Activated gamma-delta T cell treated with anti-CD3 and anti-CD28 coated beads, Interleukin-2, amount 50 U/mL, for 16 hours (primary cell): Measurements from ENCODE around the gene STK33.

ENCODE experiments used
- DNase-seq: peaks from one replicate; pipeline ENCODE4 v3.0.0-alpha.2; 2020; ENCODE audit warnings: low read depth

STK33 gene

DNA sequence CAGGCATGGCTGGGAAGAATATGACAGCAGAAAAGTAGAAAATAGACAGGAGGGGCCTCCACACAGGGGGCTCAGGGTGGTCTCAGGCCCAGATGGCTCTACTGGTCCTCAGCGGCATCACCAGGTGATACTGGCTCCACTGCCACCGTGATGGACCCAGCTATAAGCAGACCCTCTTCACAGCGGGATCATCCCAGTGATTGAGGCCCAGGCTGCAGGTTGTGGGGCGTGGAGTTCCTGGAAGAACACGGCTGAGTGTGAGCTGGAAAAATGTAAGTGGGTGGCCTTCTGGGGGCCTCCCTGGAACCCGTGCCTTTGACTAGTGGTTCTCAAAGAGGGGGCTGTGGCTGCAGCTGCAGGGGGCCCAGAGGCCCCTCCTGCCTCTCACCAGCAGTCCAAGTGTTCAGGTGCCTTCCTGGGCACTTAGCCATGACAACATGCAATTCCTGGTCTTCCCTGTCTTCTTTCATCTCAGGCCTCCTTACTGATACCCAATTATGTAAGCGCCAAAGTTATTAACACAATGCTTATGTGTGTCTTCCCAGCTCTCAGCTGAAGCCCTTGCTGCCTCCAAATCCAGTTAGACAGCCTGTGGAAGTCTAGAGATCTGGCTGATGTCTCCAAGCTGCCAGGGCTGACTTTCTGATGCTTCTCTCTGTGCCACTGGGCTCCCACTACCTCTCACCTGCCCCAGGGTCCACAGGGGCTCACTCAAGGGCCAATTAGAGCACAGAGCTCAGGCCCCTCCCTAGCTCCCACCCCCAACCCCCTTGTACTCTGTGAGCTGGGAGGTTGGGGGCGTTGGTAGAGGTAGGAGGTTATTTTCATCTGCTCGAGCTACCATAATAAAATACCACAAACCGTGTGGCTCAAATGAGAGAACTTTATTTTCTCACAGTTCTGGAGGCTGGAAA lies 220.3 kb downstream of the STK33 start:
- no peak for DNase-seq

DNA sequence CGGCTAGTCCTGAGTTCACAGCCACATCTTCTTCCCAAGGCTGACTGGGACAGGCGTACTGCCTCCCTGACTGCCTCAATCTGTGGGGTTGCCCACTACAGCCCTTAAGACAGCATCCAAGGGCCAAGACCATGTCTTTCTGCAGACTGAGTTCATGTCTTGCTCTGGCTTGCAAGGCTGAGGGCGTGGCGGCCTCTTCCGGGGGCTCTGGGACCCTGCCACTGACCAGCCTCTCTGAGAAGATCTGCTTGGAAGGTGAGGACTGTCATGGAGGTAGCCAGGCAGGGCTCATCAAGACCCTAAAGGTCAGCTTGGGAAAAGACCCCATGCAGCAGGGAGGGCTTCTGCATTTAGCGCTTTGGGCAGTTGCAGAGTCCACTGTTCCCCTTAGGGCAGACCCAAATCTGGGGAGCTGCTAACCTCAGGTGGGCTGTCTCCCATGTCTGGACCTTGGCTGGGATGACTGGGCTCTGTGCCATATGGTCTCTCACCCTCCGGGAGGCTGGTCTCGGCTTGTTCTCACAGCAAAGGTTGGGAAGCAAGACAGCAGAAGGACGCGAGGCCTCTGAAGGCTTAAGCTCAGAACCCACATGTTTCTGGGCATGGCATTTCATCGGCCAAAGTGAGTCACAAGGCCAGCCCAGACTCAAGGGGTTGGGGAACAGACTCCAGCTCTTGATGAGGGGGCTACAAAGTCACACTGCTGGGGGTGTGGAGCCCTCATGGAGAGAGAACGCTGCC lies 221.2 kb downstream of the STK33 start:
- no peak for DNase-seq

DNA sequence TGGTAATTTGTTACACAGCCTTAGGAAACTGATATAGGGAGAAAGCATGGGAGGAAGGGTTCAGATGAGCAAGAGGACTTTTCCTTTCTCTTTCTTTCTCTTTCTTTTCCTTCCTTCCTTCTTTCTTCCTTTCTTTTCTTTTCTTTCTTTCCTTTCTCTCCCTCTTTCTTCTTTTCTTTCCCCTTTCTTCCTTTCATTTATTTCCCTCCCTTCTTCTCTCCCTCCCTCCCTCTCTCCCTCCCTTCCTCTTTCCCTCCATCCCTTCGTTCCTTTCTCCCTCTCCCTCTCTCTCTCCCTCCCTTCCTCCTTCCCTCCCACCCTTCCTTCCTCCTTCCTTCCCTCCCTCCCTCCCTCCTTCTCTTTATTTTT lies 222.5 kb downstream of the STK33 start:
- DNase-seq, result no peak

DNA sequence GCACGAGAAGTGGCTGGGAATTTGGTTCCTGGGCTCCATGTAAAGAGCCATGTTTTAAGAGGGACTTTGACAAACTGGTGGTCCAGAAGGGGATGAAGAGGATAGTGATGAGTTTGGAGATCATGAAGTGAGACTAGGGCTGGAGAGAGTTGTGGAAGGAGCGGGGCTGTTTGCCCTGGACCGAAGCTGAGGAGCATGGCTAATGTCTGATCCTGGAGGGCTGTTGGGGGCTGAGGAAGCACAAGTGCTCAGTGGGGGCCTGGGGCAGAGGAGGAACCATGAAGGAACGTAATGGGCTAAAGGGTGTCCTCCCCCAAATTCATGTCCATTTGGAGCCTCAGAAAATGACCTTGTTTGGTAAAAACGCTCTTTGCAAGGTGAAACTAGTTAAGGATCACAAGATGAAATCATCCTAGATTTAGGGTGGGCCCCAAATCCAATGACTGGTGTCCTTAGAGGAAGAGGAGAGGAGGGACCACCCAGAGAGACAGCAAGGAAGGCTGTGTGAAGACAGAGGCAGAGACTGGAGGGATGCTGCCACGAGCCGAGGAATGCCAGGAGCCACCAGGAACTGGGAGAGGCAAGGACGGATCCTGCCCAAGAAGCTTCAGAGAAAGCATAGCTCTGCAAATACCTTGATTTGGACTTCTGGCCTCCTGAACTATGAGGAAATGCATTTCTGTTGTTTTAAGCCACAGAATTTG lies 223.1 kb downstream of the STK33 start:
- no peak for DNase-seq

DNA sequence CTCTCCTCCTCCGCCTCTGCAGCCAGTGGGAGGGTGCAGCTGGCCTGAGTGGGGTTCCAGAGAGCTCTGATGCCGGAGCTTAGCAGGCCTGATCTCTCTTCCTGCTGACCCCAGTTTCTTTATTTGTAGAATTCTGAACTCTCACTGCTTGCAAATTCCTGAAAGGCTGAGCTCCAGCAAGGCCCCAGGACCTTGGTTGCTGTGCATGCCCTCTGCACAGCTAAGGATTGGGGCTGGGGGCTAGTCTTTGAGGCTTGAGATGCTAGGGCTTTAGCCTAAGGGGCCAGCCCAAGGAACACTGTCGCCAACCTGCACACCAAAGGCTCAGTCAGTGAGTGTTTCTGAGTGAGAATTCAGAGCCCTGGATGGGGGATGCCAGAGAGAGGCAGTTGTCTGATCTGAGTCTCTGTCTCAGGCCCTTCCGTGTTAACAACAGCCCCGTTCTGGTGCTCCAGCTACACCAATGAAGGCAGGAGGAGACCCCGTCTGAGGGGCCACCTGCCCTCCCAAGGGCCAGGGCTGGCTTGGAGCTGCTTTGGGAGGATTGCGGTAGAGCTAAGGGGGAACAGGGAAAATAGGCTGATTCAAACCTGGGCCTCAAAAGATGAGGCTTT lies 224.3 kb downstream of the STK33 start:
- DNase-seq, result no peak

DNA sequence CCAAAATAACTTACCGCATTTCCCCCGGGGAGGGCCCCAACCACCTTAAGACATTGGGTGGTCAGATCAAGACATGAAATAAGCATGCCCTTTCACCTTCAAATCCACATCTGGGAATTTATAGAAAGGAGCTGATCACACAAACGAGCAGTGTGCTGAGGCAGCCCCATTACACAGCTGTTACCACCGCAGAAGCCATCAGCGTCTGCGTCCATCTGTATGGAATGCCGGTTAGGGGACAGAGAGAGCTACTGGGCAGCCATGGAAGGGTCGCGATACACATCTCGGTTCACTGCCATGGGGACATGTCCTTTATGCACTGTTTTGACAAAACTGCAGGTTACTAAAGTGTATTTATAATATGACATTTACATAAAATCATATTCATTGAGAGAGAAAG lies 225.3 kb downstream of the STK33 start:
- no peak for DNase-seq

DNA sequence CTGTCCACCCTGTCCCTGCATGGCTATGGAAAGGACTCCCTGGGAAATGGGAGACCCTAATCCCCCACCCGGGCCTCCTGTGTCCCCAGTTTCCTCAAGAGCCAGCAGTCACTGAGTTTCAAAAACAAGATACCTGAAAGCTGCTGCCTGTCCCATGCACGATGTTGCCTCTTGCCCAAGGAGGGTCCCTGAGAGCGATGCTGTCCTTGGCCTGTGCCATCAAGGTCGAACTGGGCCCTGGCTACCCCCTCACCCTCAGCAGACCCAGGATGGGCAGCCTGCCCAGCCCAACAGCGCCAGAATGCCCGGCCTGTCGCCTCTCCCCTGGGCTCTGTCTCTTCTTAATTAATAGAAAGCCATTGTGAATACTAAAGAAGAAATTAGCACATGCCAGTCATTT lies 225.8 kb downstream of the STK33 start:
- DNase-seq, result no peak

DNA sequence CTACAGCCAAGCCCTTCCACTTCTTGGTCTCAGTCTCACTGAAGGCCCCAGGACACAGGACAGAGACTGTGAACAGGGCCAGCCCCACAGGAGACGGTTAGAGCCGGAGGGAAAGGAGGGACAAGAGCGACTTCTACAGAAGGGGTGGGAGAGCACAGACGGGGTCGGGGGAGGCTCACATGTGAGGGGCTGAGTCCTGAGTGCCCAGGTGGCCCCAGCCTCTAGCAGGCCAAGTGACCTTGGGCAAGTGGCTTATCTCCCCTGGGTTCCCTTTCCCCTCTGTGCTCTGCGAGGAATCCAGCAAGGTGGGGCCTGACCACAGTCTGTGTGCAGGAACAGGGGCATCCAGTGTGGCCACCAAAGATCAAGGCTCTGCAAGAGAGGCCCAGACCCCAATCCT lies 227.7 kb downstream of the STK33 start:
- no peak for DNase-seq

DNA sequence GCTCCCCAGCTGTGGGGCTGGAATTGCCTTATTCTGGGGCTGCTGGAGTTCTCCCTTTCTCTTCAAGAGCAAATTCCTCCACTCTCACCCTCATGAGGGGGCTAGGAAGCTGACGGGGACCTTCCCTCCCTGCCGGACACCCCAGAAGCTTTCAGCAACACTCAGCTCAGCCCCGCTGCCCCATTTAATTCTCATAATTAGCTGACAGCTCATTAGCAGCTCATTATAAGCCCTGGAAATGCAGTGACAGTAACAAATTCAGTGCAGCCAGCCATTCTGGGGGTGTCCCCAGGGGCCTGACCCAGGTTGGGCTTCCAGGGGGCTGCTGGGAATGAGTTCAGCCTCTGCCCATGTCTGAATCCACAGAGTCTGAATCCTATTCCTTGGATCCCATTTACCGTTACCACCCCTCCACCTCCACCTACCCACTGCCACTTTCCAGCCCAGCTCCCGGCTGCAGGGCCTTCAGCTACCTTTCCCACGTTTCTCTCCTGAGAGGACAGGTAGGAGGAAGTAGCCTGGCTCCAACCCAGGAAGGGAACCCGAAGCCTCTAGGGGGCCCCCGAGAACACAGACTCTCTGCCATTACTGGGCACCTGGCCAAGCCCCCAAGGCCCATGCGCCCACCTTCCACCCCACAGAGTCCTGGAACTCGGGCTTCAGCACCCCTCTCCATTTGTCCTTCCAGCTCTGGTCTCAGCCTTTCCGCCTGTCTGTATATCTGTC lies 228.6 kb downstream of the STK33 start:
- no peak for DNase-seq

DNA sequence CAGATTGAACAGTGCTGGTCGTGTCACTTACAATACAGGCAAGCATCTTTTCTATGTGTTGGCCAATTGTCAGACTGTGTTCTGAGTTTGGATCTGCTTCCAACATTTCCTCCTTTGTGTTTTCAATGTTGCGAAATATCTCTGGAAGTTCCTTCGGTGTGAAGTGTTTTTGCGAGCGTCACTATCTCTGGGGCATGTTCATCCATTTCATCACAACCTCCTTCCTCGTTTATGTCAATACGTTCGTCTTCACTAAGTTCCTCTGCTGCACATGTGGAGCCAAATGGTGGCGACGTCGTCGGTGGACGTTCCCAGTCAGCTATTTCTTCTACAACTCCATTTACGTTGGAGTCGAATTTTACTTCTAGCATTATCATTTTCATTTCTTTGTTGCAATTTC lies 230.1 kb downstream of the STK33 start:
- DNase-seq, result no peak

DNA sequence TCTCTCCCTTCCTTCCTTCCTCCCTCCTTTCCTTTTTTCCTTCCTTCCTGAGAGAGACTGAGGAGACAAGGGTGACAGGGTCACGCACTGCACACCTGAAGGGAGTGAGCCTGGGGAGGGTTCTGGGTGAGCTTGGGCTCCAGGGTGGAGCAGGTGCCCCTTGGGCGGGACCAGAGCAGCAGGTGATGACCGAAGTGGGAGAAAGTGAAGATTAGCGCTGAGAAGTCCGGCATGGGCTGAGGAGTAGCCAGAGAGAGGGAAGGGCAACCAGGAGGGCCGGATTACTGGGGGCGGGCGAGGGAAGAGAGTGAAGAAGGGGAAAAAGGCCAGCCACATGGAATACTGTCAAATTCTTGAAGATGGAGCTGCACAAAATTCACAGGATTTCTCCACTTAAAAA lies 231.1 kb downstream of the STK33 start:
- no peak for DNase-seq

DNA sequence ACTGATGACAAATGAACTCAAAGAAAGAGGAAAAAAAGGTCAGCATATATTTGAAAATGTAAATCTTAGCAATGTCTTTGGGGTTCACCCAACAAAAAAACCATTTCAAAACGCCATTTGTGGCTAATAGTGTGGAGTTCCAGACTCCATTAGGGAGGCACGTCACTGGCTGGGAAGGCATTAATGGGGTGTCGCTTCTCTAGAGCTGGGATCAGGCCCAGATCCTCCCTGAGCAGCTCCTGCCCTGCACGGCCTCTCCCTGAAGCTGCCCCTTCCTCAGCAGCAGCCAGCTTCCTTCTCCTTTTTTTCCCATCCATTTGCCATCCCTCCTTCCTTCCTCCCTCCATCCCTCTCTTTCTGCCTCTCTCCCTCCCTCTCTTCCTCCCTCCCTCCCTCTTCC lies 231.5 kb downstream of the STK33 start:
- DNase-seq, result no peak

DNA sequence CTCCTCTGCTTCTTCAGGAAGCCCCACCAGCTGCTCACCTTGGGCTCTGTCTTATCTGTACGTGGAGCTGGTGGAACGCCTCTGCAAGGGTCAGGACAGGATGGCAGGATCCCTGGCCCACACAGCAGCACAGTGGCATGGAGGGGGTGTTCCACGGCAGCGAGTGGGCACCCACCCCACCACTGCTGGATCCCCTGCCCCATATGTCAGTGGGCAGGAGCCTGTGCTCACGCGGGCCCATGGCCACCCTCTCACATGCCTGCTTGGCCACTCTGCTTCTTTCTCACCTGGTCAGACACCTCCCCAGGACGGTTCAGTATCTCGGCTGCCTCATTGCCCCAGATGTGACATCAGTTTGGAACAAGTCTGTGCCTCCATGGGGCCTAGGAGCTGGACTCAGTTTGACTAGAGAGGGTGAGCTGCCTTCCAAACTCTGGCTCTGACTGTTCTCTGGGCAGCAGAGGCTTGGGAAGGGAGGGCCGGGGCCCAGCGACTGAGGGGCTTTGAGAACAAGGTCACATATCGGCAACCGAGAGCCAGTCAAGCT lies 232.3 kb downstream of the STK33 start:
- DNase-seq, result no peak

DNA sequence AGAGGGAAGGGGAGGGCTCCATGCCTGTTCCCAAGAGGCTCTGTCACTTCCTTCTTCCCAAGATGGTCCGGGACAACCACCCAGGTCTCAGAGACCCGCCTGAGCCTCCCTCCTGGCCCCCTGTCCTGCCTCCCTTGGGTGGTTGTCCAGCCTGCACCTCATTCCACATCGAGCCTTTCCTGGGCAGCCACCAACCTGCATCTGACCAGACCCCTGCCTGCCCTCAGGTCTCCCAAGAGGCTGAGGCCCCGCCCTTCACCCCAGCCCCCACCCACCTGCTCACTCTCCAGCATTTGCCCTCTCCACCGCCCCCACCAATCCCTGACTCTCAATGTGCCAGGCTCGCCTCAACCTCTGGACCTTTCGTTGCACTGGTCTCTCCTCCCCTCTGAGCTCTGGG lies 232.8 kb downstream of the STK33 start:
- no peak for DNase-seq

DNA sequence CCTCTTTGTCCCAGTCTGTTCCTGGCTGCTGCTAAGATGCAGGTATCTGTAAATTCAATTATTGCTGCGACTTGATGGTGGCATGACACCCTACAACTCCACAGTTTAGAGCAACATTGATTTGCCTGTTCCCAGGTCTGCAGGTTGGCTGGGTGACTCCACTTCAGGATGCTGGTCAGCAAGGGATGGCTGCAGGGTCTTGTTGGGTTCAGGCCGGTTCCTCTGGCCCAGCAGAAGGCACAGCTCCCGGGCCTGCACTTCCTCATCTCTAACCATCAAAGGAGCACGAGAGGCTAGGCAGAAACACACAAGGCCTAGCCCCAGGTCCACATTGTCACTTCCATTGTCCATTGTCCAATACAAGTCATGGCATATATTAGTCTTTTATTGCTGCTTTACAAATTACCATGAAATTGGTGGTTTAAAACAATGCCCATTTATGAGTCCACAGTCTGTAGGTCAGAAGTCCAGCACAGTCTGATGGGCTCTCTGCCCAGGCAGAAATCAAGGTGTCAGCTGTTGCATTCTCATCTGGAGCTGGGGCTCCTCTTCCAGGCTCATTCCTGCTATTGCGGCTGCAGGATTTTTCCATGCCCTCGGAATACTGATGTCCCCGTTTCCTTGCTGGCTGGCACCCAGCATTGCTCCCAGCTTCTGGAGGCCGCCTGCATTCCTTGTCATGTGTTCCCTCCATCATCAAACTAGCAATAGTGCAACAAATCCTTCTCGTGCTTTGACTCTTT lies 233.8 kb downstream of the STK33 start:
- no peak for DNase-seq

DNA sequence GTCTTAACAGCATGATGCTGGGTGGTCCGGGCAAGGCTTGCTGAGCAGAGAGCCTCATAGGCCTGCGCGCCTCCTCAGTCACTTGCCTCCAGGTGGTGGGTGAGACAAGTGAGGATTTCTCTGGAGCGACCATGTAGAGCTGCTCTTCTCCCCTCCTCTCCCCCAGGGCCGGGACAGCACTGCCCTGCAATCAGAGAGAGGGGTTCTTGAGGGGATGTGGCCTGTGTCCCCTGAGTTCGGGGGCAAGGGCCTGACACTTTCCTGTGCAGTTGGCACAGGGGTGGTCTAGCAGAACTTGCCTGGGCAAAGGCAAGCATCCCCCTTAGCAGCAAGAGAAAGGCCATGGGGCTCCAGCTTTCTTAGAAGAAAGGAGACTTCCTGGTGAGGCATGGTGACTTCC lies 234.5 kb downstream of the STK33 start:
- no peak for DNase-seq

DNA sequence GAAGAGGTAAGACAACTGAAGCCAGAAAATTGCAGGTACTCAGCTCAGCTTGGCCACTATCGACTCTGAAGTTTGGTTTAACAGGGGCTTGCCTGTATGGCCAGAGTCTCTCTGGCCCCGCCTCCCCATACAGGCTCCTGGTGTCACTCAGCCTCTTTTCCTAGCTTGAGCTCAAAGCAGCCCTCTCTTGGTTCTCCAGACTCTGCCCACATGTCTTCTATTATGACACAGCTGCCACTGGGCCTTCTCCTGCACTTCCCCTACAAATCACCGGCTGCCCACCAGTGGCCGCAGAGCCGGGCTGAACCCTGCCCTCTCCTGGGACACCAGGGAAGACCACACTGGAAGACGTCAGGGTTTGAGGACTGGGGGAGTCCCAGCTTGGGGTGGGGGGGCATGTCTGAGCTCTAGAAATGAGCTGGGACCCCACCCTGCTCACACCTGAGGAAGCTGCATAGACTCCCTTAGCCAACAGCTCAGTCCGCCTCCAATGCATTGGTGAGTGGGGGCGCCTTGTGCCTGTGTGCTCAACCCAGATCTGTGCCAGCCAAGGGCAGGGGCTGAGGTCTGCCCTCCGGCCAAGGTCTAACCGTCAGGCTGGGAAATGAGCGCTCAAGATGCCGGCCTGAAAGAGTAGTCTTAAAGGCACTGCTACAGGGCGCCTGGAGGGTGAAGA lies 236.0 kb downstream of the STK33 start:
- DNase-seq, result no peak

DNA sequence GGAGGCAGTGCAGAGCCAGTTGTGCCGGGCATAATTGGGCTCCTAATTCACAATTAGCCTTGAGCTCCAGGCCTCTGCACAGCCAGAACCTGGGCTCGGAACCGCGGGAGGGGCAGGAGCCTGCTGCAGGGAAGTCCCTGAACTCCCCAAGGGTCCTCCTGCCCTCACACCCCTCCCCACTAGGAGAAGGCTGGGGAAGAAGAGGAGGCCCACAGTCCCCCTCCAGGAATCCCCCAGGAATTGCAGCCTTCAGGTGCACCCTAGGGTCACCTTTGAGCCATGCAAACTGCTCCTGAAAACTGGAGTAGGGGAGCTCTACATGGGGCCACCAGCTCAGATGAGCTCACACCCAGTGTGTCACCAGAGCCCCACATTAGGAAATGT lies 236.5 kb downstream of the STK33 start:
- DNase-seq, result no peak

DNA sequence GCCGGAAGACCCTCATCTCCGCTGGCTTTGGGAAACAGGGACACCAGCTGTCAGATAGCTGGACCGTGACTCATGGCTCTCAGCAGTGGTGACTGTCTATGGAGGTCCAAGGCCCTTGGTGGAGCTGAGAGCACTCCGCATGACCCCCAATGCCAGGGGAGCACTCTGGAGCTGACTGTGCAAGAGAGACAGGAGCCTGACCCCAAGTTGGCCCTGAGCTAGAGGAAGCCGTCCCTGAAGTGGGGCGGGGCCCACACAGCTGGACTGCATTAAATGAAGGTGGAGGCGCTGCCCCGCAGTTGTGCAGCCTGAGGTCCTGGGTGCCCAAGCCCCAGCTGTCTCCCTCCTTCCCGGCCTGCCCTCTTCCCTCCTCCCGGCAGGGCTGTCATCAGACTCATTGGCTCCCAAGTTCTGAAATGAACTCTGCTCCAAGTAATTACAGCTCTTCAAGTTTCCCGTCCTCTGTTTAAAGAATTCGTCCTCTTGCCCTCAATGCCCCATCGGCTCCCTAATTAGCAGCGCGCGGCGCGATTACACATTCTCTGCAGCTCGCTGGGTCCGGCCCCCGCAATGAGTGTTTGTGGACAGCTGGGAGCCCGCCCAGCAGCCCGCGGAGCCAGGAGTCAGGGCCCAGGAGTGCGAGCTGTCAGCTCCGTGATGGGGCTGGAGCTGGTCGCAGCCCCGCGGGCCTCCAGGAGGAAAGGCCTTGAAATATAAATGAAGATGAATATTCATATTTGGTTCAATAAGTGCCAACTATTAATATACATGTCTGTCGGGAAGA lies 237.1 kb downstream of the STK33 start:
- no peak for DNase-seq
